GM20431 (cell line): ENCODE measurements around the gene NDUFS4.
"Not testable (repeated sequence)": the region's sequence is repeated elsewhere in the genome, so short reads cannot be mapped to it uniquely, and the experiment has no call there.

ENCODE experiments used
- in situ Hi-C: fragments of 300-500 bp; cut with MseI, MboI; formaldehyde crosslinking; loops from one replicate; pipeline ENCODE4 v1.15.0; 2020; ENCODE audit warnings: low sequenced_read_pairs; ENCODE audit not compliant: unreplicated experiment

Gene NDUFS4

DNA sequence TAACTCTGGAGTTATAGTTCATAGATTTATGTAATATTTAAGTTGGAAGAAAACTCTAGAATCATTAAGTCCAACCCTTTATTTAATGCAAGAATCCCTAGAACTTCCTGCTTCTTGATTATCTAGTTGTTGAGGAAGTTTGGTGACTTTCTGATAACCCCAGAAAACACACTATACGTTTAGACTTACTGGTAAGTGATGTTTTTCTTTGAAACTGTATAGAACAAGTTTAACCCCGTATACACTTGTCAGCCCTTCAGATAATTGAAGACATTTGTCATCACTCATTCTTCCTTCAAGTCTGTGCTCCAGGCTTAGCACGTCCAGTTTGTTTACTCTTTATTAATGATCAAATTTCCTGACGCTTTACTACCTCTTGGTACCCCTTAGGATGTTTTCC, 9.0 kb downstream of the NDUFS4 start:
- in situ Hi-C loops, result no loop called here

DNA sequence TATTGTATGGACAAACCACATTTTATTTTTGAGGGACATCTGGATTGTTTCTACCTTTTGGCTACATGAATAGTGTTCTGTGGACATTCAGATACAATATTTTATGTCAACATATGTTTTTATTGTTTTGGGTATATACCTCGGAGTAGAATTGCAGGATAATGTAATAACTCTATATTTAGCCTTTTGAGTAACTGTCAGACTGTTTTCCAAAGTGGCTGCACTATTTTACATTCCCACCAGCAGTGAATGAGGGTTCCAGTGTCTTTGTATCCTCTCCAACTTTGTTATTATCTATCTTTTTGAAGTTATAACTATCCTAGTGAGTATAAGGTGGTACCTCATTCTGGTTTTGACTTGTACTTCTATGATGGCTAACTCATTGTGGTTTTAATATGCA, 11.0 kb downstream of the NDUFS4 start:
- in situ Hi-C loops, result no loop called here

DNA sequence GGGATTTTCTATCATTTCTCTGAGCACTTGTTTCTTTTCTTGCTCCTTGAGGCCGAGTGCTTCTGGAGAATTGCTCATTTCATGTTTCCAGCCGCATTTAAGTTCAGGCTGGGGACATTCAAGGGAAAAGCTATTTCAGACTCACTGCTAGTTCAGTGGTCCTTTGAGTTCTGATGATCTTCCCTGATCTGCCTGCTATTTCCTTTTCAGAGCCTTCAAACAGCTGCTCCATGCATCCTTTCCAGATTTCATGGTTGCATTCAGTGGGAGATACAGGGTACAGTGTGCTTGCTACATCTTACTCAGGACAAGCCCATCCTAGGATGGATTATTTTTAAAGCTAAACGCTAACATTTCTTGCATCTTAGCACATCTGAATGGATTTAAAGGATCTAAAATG, 14.7 kb downstream of the NDUFS4 start:
- in situ Hi-C loops, result no loop called here

DNA sequence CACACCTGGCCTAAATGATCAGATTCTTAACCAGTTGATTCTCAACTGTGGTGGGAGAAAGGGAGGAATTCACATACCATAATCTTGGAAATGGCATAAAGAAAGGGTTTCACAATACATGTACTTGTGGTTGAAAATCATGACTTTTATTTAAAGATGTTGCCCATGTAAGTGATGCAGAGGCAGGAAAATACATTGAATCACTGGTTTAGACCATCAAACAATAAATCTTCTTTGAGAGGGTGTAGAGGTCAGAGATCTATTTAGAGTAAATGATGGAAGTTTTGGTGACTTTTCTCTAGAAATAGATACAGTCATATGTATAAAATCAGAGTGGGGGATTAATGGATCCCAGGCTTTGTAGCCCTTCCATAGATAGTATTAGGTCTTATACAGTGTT, 15.4 kb downstream of the NDUFS4 start:
- in situ Hi-C loops, result no loop called here

DNA sequence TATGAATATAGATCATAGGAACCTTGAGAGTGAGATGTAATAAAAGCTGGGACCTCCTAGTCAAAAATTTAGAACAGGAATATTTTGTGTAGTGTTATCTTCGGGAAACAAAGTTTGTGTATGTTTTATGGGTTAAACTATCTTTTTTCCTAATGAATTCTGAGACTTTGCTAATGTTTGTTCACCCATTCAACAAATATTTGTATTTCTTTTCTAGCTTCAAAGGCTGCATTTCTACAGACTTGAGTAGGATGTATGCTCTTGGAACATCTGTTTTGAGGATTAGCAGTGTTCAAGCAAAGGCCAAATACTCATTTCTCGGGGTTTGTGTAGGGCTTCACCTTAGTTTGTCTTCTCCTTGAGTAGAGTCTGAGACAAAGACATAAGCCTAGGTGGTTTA, 16.2 kb downstream of the NDUFS4 start:
- in situ Hi-C loops, result no loop called here

DNA sequence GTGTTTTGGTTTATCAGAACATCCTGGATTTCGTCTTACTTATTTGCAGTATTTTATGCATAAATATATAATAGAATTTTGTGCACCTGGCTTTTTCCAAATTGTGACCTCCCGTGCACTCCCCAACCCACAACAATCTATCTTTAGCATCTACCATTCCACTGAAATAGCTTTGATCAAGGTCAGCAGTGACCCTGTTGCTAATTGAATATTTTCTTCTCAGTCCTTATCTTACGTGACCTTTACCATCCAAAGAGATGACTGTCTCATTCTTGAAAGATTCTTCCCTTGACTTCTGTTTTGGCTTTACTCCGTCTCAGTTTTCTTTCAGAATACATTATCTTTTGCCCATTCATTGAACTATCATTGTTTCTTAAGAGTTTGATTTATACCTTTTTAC, 18.4 kb downstream of the NDUFS4 start:
- in situ Hi-C loops, result no loop called here

DNA sequence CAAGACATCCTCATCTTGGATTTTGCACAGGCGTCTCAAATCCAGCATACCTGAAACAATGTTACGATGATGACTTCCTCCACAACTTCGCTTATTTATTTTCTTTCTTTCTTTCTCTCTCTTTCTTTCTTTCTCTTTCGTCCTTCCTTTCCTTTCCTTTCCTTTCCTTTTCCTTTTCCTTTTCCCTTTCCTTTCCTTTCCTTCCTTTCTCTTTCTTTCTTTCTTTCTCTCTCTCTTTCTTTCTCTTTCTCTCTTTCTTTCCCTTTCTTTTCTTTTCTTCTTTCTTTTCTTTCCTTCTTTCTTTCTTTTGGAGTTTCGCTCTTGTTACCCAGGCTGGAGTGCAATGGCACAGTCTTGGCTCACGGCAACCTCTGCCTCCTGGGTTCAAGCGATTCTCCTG, 20.1 kb downstream of the NDUFS4 start:
- in situ Hi-C loops, result no loop called here

DNA sequence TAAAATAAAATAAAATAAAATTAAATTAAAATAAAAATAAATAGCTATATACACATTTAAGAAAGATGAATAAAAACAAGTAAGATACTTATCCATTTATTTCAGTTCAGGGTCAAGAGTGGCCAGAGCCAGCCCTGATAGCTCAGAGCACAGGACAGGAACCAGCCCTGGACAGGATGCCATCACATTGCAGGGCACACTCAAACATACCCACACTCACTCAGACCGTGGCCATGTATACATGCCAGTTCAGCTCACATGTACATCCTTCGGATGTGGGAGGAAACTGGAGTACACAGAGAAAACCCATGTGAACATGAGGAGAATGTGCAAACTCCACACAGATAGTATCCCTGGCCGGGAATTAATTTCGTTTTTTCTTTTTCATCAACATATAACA, 21.8 kb downstream of the NDUFS4 start:
- in situ Hi-C loops, result no loop called here

DNA sequence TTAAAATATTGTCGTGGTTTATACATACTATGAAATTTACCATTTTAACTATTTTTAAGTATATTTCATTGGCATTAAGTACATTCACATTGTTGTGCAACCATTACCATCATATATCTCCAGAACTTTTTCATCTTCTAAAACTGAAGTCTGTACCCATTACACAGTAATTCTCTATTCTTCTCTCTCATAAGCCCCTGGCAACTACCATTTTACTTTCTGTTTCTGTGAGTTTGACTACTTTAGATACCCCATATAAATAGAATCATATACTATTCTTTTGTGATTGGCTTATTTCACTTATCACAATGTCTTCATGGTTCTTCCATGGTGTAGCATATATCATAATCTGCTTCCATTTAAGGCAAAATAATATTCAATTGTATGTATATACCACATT, 30.3 kb downstream of the NDUFS4 start:
- in situ Hi-C loops, result no loop called here

DNA sequence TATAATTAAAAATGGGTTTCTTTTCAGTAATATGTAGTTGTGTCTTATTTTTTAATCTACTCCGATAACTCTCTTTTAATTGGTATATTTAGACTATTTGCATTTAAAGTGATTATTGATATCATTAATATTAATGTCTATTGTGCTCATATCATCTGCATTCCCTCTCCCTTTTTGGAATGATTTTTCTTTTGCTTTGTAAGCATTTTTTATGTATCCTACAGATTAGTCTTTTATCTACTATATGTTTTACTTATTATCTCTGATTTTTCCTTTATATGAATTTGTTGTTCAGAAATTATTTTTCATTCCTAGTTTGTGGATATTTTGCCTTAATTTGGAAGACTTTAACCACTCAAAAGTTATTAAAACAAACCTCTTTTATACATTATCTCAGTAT, 34.0 kb downstream of the NDUFS4 start:
- in situ Hi-C loops, result no loop called here

DNA sequence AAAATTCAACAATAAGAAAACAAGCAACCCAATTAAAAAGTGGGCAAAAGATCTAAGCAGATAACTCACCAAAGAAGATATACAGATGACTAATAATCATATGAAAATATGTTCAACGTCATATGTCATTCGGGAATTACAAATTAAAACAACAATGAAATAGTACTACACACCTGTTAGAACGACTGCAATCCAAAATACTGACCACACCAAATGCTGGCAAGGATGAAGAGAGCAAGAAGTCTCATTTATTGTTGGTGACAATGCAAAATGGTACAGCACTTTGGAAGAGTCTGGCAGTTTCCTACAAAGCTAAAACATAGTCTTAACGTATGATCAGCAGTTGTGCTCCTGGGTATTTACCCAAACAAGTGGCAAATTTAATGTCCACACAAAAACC, 37.5 kb downstream of the NDUFS4 start:
- in situ Hi-C loops, result no loop called here

DNA sequence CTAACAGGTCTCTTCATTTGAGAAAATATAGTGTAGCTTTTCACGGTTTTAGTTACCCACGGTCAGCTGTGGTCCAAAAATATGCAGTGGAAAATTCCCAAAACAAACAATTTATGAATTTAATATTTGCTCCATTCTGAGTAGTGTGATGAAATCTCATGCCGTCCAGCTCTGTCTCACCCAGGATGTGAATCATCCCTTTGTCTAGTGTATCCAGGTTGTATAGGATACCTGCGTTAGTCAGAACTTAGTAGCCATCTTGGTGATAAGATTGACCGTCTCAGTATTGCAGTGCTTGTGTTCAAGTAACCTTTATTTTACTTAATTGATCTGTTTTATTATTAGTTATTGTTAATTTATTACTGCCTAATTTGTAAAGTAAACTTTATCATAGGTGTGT, 41.1 kb downstream of the NDUFS4 start:
- in situ Hi-C loops, result no loop called here

DNA sequence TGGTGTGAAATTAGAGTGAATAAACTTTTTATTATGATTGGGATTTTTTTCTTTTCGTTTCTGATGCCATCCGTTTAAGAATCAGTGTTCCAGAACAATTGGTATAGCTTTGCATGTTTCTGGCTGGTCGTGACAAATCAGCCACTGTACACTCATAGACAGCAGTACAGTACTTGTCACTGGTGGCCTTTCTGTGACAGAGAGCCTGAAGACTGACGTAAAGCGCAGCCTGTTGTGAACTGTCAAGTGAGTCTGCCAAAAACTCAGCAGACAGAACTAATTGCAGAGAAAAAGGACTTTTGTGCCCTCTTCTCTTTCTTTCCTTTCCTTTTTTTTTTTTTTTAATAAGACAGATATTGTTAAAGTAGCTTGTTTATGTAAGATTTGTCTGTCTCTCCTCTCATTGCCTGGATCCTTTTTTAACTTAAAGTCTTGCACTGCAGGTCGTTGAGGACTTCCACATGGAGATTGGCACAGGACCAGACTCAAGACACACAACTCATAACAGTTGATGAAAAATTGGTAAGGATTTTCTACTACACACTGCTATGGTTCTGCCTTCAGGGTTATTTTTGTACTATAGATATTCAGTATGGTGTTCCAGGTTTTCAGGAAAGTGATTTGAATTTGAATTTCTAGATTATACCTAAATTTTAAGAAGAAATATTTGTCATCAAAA, 42.7 kb downstream of the NDUFS4 start:
- in situ Hi-C loops, result no loop called here

DNA sequence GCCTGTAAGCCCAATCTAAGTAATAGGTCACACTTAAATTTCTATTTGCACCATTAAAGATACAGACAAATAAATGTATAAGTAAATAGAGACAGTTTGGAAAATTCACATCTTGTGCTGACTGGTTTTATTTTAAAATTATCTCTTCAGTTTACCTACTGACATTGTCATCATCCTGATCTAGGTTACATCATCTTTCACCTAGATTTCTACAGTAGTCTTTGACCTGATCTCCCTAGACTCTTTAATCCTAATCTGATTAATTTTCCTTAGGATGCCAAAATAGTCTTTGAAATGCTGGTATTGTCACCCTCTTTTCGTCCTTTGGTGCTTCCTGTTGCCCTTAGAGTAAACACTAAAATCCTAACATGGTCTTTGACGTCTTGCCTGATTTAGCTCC, 43.9 kb downstream of the NDUFS4 start:
- in situ Hi-C loops, result no loop called here

DNA sequence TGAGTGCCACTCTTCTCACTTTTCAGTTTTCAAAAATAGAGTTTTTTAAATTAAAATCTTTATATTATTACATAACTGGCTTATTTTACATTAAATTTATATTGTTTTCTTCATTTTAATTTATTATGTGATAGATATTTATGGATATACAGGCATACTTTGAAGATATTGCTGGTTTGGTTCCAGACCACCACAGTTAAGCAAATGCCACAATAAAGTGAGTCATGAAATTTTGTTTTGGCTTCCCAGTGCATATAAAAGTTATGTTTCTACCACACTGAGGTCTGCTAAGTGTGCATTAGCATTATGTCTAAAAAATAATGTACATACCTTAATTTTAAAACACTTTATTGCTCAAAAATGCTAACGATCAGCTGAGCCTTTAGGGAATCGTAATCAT, 47.4 kb downstream of the NDUFS4 start:
- in situ Hi-C loops, result no loop called here

DNA sequence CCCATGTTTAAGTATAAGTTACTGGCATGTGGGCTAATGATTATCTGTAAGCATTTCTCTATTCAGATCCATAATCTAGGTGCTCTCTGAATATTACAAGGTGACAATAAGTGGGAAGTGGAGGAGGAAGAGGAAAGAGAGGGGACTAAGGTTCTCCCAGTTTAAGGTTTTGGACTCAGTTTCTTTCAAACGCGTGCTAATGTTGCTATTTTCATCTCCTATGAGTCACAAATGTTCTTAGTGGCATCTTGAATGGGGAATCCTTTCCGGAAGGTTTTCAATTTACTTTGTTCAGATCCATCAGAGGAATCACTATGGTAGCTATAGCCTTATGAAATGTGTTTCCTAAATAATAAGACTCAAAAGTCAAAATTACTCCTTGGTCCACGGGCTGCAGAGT, 48.5 kb downstream of the NDUFS4 start:
- in situ Hi-C loops, result not testable (repeated sequence)

DNA sequence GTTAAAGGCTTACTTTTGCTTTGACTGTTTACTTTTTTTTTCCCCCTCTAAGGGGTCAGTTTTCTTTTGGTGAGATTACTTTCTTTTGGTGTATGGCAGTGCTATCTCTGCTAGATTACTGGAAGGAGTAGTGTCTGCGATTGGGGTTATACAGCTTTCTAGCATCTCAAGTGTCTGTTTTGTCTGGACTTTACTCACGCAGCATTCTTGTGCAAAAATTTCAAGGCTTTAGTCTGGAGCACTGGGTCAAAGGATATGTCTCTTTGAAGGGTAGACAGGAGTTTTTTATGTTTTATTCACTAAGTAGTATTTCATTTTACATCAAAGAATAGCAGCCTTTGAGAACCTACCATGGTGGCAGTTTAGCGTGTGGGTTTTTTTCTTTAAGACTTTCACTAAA, 52.6 kb downstream of the NDUFS4 start:
- in situ Hi-C loops, result no loop called here

DNA sequence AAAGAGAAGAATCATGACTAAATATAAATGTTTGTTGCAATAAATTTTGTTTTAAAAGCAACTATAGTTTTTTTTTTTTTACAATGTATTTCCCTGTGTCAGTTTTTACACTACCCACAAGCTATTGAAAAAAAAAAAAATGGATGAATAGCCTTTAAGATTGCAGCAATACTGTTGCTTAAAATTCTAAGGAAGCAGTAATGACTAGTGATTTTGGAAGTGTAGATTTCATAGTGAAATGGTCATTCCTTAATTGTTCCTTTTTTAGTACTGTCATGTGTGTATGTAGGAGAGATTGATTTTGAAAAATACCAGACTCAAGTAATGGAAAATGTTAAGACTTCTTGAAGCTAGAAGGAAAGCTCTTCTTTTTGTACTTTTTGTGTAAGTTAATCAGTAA, 53.1 kb downstream of the NDUFS4 start:
- in situ Hi-C loops, result no loop called here

DNA sequence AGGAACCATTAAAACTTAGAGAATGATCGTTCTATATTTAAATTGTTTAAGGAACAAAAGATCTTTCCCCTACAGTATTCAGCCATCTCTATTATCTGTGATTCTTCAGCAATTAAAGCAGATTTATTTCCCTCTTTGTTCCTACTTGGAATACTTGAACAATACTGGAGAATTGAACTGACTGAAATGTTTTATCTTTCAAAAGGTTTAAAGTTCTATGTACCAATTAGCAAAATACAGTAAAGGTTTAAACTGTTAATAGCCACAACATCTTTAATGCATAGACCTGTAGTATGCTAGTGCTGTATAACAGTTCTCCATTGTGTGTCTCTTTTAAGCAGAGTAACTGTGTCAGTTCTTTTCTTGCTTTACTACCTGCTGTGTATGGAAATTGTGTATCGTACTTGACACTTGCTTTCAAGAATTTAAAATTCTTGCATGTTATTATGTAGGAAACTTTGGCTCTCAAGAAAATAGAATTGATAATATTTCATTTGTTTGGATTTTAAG, 54.0 kb downstream of the NDUFS4 start:
- in situ Hi-C loops, result no loop called here

DNA sequence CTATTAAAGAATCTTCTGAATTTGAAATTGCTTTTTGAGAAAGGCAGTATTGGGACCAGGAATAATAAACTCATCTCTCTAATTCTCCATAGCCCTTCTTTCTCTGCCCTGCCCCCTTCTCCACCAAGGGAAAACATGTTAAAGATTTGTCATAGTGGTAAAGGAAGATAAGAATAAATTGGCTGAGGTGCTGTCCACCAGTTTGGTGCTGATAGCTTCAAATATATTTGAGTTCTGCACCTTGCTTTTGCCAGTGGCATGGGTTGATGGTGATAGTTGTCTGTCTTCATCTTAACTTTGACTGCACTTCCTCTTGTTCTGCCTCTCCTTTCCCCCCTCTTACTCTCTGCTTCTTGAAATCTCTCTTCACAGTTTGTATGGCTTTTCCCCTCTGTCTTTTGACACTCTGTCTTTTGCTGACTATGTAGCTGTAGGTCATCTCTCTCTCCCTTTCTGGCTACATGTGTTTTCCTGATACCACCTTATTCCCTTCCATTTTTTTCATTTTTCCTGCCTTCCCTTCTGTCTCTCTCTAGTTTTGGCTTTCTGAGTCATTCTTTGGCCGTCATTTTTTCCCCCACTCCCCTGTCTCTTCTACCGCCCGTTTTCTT, 56.6 kb downstream of the NDUFS4 start:
- in situ Hi-C loops, result no loop called here

DNA sequence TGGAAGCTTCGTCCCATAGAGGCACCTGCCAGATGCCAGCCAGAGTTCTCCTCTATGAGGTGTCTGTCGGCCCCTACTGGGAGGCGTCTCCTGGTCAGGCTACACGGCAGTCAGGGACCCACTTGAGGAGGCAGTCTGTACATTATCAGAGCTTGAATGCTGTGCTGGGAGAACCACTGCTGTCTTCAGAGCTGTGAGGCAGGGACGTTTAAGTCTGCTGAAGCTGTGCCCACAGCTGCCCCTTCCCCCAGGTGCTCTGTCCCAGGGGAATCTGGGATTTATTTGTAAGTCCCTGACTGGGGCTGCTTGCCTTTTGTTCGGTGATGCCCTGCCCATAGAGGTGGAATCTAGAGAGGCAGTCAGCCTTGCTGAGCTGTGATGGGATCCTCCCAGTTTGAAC, 70.8 kb downstream of the NDUFS4 start:
- in situ Hi-C loops, result no loop called here

DNA sequence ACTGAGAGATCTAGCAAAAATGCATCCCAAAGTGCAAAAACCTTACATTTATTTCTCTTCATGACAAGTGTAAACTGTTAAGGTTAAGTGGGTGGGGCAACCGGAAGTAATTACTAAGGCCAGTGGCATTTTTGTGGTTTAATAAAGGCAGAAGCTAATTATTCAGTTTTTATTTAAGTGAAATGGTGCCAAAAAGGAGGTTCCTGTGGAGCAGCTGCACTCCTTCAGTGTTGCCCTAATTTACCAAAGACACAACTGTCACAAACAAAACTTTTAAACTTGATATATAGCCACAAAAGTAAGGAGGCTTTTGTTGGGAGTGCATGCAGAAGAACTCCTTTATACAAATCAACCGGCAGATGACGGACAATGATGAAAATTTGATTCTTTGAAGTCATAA, 81.6 kb downstream of the NDUFS4 start:
- in situ Hi-C loops, result no loop called here
